Tracheal epithelial cell (primary cell): ENCODE measurements around the gene MCRIP1. TPM values are rescaled to one million over a fixed set of nuclear protein-coding genes. Genes with fewer than 3 reads are reported as not detected.

Experiments
- total RNA-seq: library from RNA; depleted of rRNA; stranded (reverse); fragments of >200 nt; gene quantifications from 2 replicates; pipeline ENCODE4 v1.2.1, GENCODE V29; 2014

MCRIP1 gene
- total RNA-seq: 31.5 and 63.1 TPM in 2 replicates

GRCh38 chr17:81833160-81833920 lies at the start of gene MCRIP1:
Gene MCRIP1 (minus strand): TSS chr17:81833291. CDS start chr17:81824506, 8,785 bp downstream.

GRCh38 chr17:81870981-81871386 lies 37.9 kb upstream of the MCRIP1 start, which contains the start of gene ARHGDIA:
Gene ARHGDIA (minus strand): TSS chr17:81871337. CDS start chr17:81869930, 1,407 bp downstream.

GRCh38 chr17:81859906-81860755 lies 27.0 kb upstream of the MCRIP1 start, which contains the start of gene P4HB:
Gene P4HB (minus strand): TSS chr17:81860535. CDS start chr17:81860471, 64 bp downstream.

GRCh38 chr17:81834831-81835267 lies 1.8 kb upstream of the MCRIP1 start, which contains the start of gene PPP1R27:
Gene PPP1R27 (minus strand): TSS chr17:81835050. CDS start chr17:81834953, 97 bp downstream.

GRCh38 chr17:81803728-81804558 lies 29.1 kb downstream of the MCRIP1 start, which contains the start of gene GCGR:
Gene GCGR (plus strand): TSS chr17:81804150. CDS start chr17:81809019, 4,869 bp downstream.

Other genes with a start within 250 kb of the MCRIP1 start
- 44.3 and 48.9 TPM in 2 replicates for gene NPLOC4, start 196.2 kb downstream of the MCRIP1 start, total RNA-seq
- gene TSPAN10, start 196.1 kb downstream of the MCRIP1 start, total RNA-seq: 0.21 and 0.48 TPM in 2 replicates
- gene PDE6G, start 176.7 kb downstream of the MCRIP1 start, total RNA-seq: 0.72 TPM in 1 of 2 replicates, not detected in the other
- gene OXLD1, start 166.7 kb downstream of the MCRIP1 start, total RNA-seq: 57.8 and 61.0 TPM in 2 replicates
- gene CCDC137, start 166.6 kb downstream of the MCRIP1 start, total RNA-seq: 5.8 and 8.7 TPM in 2 replicates
- 21.7 and 27.2 TPM in 2 replicates for gene ARL16, start 149.5 kb downstream of the MCRIP1 start, total RNA-seq
- 91.4 and 114 TPM in 2 replicates for gene HGS, start 149.3 kb downstream of the MCRIP1 start, total RNA-seq
- gene MRPL12, start 129.9 kb downstream of the MCRIP1 start, total RNA-seq: 6.3 and 9.8 TPM in 2 replicates
- gene SLC25A10, start 121.0 kb downstream of the MCRIP1 start, total RNA-seq: 27.9 and 34.5 TPM in 2 replicates
- gene GCGR, start 29.1 kb downstream of the MCRIP1 start, total RNA-seq: not detected in 2 replicates
- not detected in 2 replicates for gene PPP1R27, start 1.8 kb upstream of the MCRIP1 start, total RNA-seq
- 624 and 855 TPM in 2 replicates for gene P4HB, start 27.2 kb upstream of the MCRIP1 start, total RNA-seq
- 124 and 148 TPM in 2 replicates for gene ARHGDIA, start 38.0 kb upstream of the MCRIP1 start, total RNA-seq
- 61.4 and 116 TPM in 2 replicates for gene ALYREF, start 58.3 kb upstream of the MCRIP1 start, total RNA-seq
- 130 and 132 TPM in 2 replicates for gene ANAPC11, start 58.4 kb upstream of the MCRIP1 start, total RNA-seq
- gene NPB, start 68.9 kb upstream of the MCRIP1 start, total RNA-seq: 1.9 and 2.6 TPM in 2 replicates
- gene PCYT2, start 78.1 kb upstream of the MCRIP1 start, total RNA-seq: 24.3 and 34.5 TPM in 2 replicates
- 26.9 and 29.9 TPM in 2 replicates for gene SIRT7, start 84.9 kb upstream of the MCRIP1 start, total RNA-seq
- gene MAFG, start 94.4 kb upstream of the MCRIP1 start, total RNA-seq: 16.9 and 22.2 TPM in 2 replicates
- gene PYCR1, start 104.0 kb upstream of the MCRIP1 start, total RNA-seq: 126 and 176 TPM in 2 replicates
- not detected in 2 replicates for gene MYADML2, start 113.9 kb upstream of the MCRIP1 start, total RNA-seq
- gene NOTUM, start 127.9 kb upstream of the MCRIP1 start, total RNA-seq: not detected in 2 replicates
- 16.1 and 23.4 TPM in 2 replicates for gene ASPSCR1, start 144.3 kb upstream of the MCRIP1 start, total RNA-seq
- gene CENPX, start 189.6 kb upstream of the MCRIP1 start, total RNA-seq: 28.2 and 45.0 TPM in 2 replicates
- 12.3 and 13.9 TPM in 2 replicates for gene LRRC45, start 190.0 kb upstream of the MCRIP1 start, total RNA-seq
- 14.3 and 40.7 TPM in 2 replicates for gene RAC3, start 198.4 kb upstream of the MCRIP1 start, total RNA-seq
- gene DCXR, start 204.4 kb upstream of the MCRIP1 start, total RNA-seq: 82.7 and 109 TPM in 2 replicates
- gene RFNG, start 218.5 kb upstream of the MCRIP1 start, total RNA-seq: 36.1 and 37.5 TPM in 2 replicates
- 81.8 and 87.5 TPM in 2 replicates for gene GPS1, start 218.6 kb upstream of the MCRIP1 start, total RNA-seq
- gene DUS1L, start 232.5 kb upstream of the MCRIP1 start, total RNA-seq: 113 and 146 TPM in 2 replicates